ENCODE results near the gene CDC73. TPM values are rescaled to one million over a fixed set of nuclear protein-coding genes. Genes with fewer than 3 reads are reported as not detected.

The CDC73 gene
- total and polyA plus RNA-seq, 2 donors (not counting 1 experiment from before 2014, with no cell fraction given): 18.7 to 69.8 TPM

DNA sequence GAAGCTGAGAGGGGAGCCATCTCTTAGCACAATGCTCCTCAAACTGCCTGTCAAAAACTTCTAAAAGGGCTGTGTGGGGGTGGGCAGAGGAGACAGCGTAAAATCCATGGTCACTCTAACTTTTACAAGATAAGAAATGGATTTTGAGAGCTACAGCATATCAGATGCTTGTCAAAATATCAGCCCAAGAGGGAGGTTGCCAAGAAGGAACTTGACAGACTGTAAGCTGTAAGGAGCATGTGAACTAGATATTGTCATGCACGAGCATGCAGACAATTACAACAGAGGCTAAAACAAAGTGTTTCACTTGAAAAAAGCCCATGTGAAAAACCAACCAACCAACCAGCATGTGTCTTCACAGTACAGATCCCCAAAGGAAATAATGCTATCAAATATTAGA, 171.9 kb downstream of the CDC73 start:
- Histone ChIP-seq H3K36me3 (ENCODE audit: control insufficient read depth, insufficient read depth, low read length) (no peaks in the 10 kb centered on the region), H3K4me1 (ENCODE audit: control insufficient read depth, extremely low read depth, insufficient read depth, low read length) (no peaks in the 10 kb centered on the region), H3K79me2 (ENCODE audit: control insufficient read depth, insufficient read depth, low read length) (no peaks in the 10 kb centered on the region), H3K4me2 (ENCODE audit: extremely low read depth, insufficient read depth, low read length) (no peak overlapping the region), H3K27me3 (ENCODE audit: control insufficient read depth, insufficient read depth, low read length) (no peaks in the 10 kb centered on the region), H3K9ac (ENCODE audit: insufficient read depth, low read length) (no peak overlapping the region), H3K9me3 (ENCODE audit: control insufficient read depth, insufficient read depth, low read depth, low read length) (no peaks in the 10 kb centered on the region), H3K27ac (ENCODE audit: insufficient read depth, low read length) (no peak overlapping the region), H2AFZ (ENCODE audit: low read length) (no peak overlapping the region), H3K4me3 (replicated peaks in 1 of 4; ENCODE audit: control extremely low read depth in 1 of 4, insufficient read depth in 1 of 4, low read depth in 3 of 4, low read length in 4 of 4) (no peak overlapping the region), H4K20me1 (ENCODE audit: control insufficient read depth, extremely low read depth, insufficient read depth, low read length) (no peaks in the 10 kb centered on the region)
- TF ChIP-seq, protein P1, sequence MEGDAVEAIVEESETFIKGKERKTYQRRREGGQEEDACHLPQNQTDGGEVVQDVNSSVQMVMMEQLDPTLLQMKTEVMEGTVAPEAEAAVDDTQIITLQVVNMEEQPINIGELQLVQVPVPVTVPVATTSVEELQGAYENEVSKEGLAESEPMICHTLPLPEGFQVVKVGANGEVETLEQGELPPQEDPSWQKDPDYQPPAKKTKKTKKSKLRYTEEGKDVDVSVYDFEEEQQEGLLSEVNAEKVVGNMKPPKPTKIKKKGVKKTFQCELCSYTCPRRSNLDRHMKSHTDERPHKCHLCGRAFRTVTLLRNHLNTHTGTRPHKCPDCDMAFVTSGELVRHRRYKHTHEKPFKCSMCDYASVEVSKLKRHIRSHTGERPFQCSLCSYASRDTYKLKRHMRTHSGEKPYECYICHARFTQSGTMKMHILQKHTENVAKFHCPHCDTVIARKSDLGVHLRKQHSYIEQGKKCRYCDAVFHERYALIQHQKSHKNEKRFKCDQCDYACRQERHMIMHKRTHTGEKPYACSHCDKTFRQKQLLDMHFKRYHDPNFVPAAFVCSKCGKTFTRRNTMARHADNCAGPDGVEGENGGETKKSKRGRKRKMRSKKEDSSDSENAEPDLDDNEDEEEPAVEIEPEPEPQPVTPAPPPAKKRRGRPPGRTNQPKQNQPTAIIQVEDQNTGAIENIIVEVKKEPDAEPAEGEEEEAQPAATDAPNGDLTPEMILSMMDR (conservative IDR thresholded peaks at IDR 0.05 in 1 of 2, IDR thresholded peaks at IDR 0.05 in 1 of 2; ENCODE audit: low read depth in 1 of 2, low read length in 2 of 2): no peak
- TF ChIP-seq EZH2 (IDR thresholded peaks at IDR 0.05; ENCODE audit: low read length, missing control alignments): no peak
- no peak for DNase-seq (ENCODE audit: low read depth in 2 of 2)

DNA sequence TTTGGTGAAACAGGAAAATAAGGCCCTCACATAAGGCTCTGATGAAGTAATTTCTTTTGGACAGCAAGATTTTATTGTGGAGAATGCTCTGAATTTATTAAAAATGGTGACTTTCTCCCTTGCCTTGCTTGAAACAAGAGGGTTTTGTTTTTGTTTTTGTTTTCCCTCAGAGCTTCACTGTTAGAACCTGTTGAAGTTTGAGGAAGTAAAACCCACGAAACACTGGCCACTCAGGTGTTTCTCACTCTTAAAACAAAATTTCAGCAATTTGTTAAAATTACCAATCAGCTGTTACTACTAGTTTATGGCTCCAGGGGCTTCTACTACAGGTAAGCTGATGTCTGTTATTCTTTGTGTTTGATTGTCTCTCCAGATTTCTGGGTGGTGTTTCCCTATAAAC, 177.2 kb downstream of the CDC73 start:
- no peak overlapping the region for H3K9ac ChIP-seq (ENCODE audit: insufficient read depth, low read length)
- H3K9me3 ChIP-seq (ENCODE audit: control insufficient read depth, insufficient read depth, low read depth, low read length): no peaks in the 10 kb centered on the region
- H3K27ac ChIP-seq (ENCODE audit: insufficient read depth, low read length): no peak overlapping the region
- TF ChIP-seq EZH2 (IDR thresholded peaks at IDR 0.05; ENCODE audit: low read length, missing control alignments): no peak
- TF ChIP-seq, protein P1 (conservative IDR thresholded peaks at IDR 0.05 in 1 of 2, IDR thresholded peaks at IDR 0.05 in 1 of 2; ENCODE audit: low read depth in 1 of 2, low read length in 2 of 2): no peak
- DNase-seq (ENCODE audit: low read depth in 2 of 2): no peak
- no peaks in the 10 kb centered on the region for H3K79me2 ChIP-seq (ENCODE audit: control insufficient read depth, insufficient read depth, low read length)
- H4K20me1 ChIP-seq (ENCODE audit: control insufficient read depth, extremely low read depth, insufficient read depth, low read length): no peaks in the 10 kb centered on the region
- no peak overlapping the region for H3K4me3 ChIP-seq (replicated peaks in 1 of 4; ENCODE audit: control extremely low read depth in 1 of 4, insufficient read depth in 1 of 4, low read depth in 3 of 4, low read length in 4 of 4)
- no peaks in the 10 kb centered on the region for H3K27me3 ChIP-seq (ENCODE audit: control insufficient read depth, insufficient read depth, low read length)
- H3K4me1 ChIP-seq (ENCODE audit: control insufficient read depth, extremely low read depth, insufficient read depth, low read length): no peaks in the 10 kb centered on the region
- no peak overlapping the region for H2AFZ ChIP-seq (ENCODE audit: low read length)
- no peaks in the 10 kb centered on the region for H3K36me3 ChIP-seq (ENCODE audit: control insufficient read depth, insufficient read depth, low read length)
- no peak overlapping the region for H3K4me2 ChIP-seq (ENCODE audit: extremely low read depth, insufficient read depth, low read length)

DNA sequence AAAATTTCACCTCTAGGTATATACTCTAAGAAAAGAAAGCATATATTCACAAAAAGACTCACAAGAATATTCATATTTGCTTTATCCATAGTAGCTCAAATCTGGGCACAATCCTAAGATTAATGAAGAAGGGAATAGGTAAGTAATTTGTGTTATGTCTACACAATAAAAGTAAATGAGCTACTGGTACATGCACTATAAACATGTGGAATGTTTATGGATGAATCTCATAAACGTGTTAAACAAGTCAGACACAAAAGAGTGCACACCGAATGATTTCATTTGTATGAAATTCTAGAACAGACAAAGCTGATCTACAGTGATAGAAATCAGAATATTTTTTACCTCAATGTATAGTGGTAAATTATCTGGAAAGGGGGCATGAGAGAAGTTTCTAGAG, 179.9 kb downstream of the CDC73 start:
- no peak for DNase-seq (ENCODE audit: low read depth in 2 of 2)
- Histone ChIP-seq H3K27me3 (ENCODE audit: control insufficient read depth, insufficient read depth, low read length) (no peaks in the 10 kb centered on the region), H3K36me3 (ENCODE audit: control insufficient read depth, insufficient read depth, low read length) (no peaks in the 10 kb centered on the region), H3K4me3 (replicated peaks in 1 of 4; ENCODE audit: control extremely low read depth in 1 of 4, insufficient read depth in 1 of 4, low read depth in 3 of 4, low read length in 4 of 4) (no peak overlapping the region), H3K27ac (ENCODE audit: insufficient read depth, low read length) (no peak overlapping the region), H4K20me1 (ENCODE audit: control insufficient read depth, extremely low read depth, insufficient read depth, low read length) (no peaks in the 10 kb centered on the region), H3K79me2 (ENCODE audit: control insufficient read depth, insufficient read depth, low read length) (no peaks in the 10 kb centered on the region), H3K4me1 (ENCODE audit: control insufficient read depth, extremely low read depth, insufficient read depth, low read length) (no peaks in the 10 kb centered on the region), H2AFZ (ENCODE audit: low read length) (no peak overlapping the region), H3K4me2 (ENCODE audit: extremely low read depth, insufficient read depth, low read length) (no peak overlapping the region), H3K9ac (ENCODE audit: insufficient read depth, low read length) (no peak overlapping the region), H3K9me3 (ENCODE audit: control insufficient read depth, insufficient read depth, low read depth, low read length) (no peaks in the 10 kb centered on the region)
- TF ChIP-seq, protein P1 (conservative IDR thresholded peaks at IDR 0.05 in 1 of 2, IDR thresholded peaks at IDR 0.05 in 1 of 2; ENCODE audit: low read depth in 1 of 2, low read length in 2 of 2): no peak
- TF ChIP-seq EZH2 (IDR thresholded peaks at IDR 0.05; ENCODE audit: low read length, missing control alignments): no peak
